NCI-H524 treated with DMSO at 0.1 percent for 48 hours (cell line): ENCODE results near the gene LIN9.
"Not testable (repeated sequence)": the region's sequence is repeated elsewhere in the genome, so short reads cannot be mapped to it uniquely, and the experiment has no call there.

ENCODE experiments used
- DNase-seq: peaks from one replicate; lab custom pipeline; 2025; lab: John Stamatoyannopoulos, UW

Gene LIN9, protein sequence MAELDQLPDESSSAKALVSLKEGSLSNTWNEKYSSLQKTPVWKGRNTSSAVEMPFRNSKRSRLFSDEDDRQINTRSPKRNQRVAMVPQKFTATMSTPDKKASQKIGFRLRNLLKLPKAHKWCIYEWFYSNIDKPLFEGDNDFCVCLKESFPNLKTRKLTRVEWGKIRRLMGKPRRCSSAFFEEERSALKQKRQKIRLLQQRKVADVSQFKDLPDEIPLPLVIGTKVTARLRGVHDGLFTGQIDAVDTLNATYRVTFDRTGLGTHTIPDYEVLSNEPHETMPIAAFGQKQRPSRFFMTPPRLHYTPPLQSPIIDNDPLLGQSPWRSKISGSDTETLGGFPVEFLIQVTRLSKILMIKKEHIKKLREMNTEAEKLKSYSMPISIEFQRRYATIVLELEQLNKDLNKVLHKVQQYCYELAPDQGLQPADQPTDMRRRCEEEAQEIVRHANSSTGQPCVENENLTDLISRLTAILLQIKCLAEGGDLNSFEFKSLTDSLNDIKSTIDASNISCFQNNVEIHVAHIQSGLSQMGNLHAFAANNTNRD

DNA sequence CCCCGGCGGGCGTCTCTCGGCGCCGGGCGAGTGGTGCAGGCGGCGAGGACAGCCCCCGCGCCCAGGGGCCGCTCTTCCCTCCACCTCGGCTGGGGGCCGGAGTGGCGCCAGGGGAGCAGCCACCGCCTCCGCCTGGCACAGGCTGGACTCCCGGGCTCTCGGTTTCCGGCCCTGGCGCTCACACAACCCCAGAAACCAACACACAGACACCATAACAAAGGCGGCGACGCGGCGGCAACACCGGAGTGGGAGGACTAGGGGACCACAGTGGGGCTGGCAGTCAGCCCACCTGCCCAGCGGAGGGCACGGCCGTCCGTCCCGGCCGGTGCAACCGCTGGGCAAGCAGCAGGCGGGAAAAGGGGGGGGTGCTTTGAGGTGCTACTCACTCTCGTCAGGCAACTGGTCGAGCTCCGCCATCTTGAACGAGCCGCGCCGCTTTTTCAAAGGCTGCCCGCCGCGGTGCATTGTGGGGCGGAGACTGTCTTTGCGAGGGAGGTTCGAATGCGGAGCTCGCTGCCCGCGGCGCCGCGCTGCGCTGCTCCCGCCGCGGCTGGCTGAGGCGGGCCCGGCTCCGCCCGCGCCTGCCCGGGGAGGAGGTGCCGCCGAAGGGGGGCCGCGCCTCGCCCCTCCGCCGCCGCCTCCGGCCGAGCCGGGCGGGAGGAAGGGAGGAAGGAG lies at the start of gene LIN9:
LIN9 (minus strand) TSS at position 442 of the 675 bp plus-strand sequence; CDS start at position 417, 25 bp downstream.
- DNase-seq: peak; percentile 38

- DNase-seq: no peak
Measured at GRCh38 chr1:226357416-226357815, 48.5 kb upstream of the LIN9 start.

GRCh38 chr1:226355669-226356551 lies 46.9 kb upstream of the LIN9 start:
- DNase-seq: peak; percentile 85

DNA sequence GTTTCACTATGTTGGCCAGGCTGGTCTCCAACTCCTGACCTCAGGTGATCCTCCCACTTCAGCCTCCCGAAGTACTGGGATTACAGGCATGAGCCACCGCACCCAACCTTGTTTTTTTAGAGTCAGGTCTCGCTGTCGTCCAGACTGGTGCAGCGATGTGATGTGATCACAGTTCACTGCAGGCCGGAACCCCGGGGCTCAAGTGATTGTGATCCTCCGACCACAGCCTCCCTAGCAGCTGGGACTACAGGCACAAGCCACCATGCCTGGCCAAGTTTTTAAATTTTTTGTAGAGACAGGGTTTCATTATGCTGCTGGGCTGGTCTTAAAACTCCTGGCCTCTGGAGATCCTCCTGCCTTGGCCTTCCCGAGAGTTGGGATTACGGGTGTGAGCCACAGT lies 46.1 kb upstream of the LIN9 start:
- no peak for DNase-seq

DNA sequence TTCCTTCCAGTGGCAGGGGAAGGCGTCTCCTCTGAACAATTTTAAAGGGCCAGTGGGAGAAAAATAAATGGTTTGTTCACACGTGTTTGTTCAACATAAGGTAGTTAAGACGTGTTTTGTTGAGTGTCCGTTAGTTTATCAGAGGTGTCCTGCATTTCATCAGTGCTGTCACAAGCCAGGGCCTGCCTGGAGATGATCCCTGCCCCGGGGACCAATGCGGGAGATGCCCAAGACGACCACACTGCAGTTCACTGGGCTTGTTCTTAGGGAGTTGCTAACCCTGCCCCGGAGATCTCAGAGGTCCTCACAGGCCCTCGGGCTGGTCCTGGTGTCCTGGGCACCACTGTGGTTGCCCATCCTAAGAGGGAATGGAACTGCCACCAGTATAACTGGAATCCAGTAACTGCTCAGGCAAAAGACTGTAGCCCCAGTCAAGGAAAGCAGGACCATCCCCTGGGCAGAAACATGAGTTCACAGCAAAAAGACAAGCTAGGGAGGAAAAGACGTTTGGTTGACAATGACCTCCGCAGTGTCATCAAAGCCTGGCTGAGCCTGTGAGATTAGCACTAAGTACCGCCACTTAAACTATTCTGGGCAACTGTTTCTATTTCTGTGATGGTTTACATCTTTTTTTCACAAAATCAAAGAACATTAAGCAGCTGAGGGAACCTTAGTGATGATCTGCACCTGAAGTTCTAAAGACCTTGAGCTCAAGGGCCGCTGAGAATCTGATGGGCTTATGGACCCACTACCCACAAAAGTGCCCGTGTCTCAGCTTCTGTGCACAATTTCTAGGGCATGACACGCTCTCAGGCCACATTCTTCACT lies 44.9 kb upstream of the LIN9 start:
- DNase-seq: no peak

GRCh38 chr1:226351709-226352108 lies 42.7 kb upstream of the LIN9 start:
- DNase-seq: no peak

DNA sequence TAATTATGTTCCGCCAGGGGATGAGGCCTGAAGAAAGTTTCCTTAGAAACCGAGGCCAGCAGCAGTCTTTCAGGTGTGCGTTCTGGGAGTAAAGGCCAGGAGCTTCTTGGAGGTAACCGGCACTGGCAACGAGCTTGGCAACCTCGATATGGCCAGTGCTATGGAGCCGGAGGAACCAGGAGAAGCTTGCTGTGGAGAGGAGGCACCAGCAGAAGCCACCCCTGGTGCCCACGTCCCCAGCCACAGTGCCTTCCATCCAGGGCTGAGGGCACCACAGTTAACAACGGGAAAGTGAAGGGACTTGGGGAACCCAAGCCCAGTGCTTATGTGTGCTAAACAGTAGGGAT lies 41.5 kb upstream of the LIN9 start:
- no peak for DNase-seq

- no peak for DNase-seq
Measured at GRCh38 chr1:226349801-226350518, 41.0 kb upstream of the LIN9 start.

DNA sequence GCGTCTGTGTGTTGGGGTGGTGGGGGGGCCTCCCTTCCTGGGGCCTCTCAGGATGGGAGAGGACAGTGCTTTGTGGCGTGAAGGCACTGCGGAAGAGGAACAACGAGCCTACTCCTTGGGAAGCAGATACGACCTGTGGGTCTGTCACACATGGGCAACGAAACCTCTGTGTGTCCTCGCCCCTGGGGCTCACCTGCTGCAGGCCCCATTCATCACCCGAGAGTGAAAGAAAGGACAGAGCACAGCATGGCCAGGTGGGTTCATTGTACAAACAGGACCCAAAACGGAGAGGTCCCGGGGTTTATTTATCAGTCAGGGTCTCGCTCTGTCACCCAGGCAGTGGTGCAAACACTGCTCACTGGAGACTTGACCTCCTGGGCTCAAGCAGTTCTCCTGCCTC lies 40.1 kb upstream of the LIN9 start:
- no peak for DNase-seq

DNA sequence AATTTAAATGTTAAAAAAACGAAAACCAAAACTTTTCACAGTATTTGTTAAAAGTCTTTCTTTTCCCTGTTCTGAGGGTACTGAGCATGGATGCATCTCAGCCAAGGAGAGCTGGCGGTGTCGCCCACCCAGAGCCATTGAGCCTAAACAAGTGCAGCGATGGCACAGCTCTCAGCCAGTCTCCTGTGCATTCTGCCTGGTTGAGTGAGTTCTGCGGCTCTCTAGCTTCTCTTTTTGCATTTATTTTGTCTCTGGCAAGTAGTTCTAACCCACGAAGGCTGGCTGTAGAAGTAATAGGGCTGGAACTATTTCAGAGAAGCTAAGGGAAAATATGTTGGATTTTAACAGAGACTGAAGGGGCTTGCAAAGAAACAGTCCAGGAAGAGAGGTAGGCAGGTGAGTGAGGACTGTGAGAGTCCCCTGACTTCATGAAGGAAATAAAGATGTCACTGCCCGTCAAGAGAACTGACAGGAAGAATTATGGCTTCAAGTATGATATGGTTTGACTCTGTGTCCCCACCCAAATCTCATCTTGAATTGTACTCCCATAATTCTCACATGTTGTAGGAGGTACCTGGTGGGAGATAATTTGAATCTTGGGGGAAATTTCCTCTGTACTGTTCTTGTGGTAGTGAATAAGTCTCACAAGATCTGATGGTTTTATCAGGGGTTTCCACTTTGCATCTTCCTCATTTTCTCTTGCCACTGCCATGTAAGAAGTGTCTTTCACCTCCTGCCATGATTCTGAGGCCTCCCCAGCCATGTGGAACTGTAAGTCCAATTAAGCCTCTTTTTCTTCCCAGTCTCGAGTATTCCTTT lies 35.7 kb upstream of the LIN9 start:
- no peak for DNase-seq

DNA sequence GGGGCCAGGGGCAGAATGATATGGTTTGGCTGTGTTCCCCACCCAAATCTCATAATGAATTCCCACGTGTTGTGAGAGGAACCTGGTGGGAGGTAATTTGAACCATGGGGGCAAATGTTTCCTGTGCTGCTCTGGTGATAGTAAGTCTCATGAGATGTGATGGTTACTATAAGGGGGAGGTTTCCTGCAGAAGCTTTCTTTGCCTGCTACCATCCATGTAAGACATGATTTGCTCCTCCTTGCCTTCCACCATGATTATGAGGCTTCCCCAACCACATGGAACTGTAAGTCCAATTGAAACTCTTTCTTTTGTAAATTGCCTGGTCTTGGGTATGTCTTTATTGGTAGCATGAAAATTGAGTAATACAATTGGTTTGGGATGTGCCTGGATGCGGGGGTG lies 33.7 kb upstream of the LIN9 start:
- no peak for DNase-seq

DNA sequence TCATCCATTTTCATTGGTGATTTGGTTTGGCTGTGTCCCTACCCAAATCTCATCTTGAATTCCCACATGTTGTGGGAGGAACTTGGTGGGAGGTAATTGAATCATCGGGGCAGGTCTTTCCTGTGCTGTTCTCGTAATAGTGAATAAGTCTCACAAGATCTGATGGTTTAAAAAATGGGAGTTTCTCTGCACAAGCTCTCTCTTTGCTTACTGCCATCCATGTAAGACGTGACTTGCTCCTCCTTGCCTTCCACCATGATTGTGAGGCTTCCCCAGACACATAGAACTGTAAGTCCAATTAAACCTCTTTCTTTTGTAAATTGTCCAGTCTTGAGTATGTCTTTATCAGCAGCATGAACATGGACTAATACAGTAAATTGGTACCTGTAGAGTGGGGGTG lies 31.1 kb upstream of the LIN9 start:
- DNase-seq: not testable (repeated sequence)

GRCh38 chr1:226337276-226337875 lies 28.4 kb upstream of the LIN9 start:
- DNase-seq: no peak

GRCh38 chr1:226335661-226336060 lies 26.7 kb upstream of the LIN9 start:
- no peak for DNase-seq

DNA sequence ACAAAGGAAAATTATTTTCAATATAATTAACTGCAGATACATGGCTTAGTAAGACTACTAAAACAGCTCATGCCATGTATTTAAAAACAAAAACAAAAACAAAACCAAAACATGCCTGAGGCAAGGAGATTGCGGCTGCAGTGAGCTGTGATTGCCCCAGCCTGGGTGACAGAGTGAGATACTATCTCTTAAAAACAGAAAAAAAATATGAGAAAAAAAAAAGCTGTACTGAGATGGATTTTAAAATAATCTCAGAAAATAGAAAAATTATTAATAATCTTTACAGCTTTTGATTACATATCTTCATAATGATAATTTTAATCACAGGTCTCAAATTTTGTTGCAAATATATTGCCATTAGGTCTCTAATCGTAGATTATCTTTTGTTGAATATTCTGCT lies 24.0 kb upstream of the LIN9 start:
- DNase-seq: no peak

GRCh38 chr1:226329237-226329636 lies 20.3 kb upstream of the LIN9 start:
- DNase-seq: no peak

- no peak for DNase-seq
Measured at GRCh38 chr1:226327761-226328162, 18.8 kb upstream of the LIN9 start.

DNA sequence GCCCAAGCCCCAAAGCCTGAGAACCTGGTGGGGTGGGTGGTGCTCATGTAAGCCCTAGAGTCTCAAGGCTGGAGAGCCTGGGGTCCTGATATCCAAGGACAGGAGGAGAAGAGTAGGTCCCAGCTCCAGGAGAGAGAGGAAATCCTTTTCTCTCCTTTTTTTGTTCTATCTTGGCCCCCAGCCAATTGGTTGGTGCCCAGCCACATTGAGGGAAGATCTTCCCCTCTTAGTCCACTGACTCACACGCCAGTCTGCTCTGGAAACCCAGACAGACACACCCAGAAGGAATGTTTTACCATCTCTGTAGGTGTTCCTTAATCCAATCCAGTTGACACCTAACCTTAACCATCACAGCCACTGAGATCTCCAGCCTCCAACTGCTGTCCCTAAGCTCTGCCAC lies 16.2 kb upstream of the LIN9 start:
- DNase-seq: no peak

DNA sequence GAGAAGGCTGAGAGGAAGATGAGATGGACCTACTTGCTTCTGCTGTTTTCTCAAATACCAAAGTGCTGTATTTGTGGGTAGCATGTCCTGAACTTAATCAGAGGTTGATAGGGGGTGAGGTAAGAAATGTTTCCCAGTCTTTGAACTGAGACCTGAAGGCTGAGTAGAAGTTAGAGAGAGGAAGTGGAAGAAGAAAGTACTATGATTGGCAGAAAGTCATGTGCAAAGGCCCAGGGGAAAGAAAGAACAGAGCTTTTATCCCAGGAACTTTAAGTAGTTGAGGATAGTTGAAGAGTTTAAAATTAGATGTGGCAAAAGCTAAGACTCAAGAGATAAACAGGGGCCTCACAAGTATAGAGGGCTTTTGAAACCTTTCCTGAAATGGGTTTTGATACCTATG lies 15.5 kb upstream of the LIN9 start:
- no peak for DNase-seq

- no peak for DNase-seq
Measured at GRCh38 chr1:226322986-226323385, 14.0 kb upstream of the LIN9 start.
